ENCODE data around the gene DFFA. TPM values are rescaled to one million over a fixed set of nuclear protein-coding genes. Genes with fewer than 3 reads are reported as not detected.
"Not testable (repeated sequence)": the region's sequence is repeated elsewhere in the genome, so short reads cannot be mapped to it uniquely, and the experiment has no call there.

The DFFA gene
- total RNA-seq, 2 donors from 2014 or later = 26.4 to 27.1 TPM

DNA sequence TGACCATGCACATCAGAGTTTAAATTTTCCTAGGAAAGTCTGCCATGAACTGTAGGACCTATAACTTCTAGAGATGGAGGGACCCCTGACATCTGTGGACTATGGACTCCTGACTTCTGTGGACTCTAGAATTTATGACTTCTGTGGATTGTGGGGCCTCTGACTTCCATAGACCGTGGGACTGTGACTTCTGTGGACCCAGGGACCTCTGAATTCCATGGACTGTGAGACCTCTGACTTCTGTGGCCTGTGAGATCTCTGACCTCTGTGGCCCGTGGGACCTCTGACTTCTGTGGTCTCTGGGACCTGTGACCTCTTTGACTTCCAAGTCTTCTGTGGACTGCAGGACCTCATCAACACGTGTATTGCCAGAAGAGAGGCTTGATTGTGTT lies 39.2 kb upstream of the DFFA start:
- no peak for DNase-seq
- Mint-ChIP-seq H3K4me3 (peak overlapping the region; percentile 25 to 66), H3K36me3 (ENCODE audit: insufficient read depth in 2 of 2) (peaks cover 0 to 3% of the 10 kb centered on the region in 2 donors), H3K4me1 (ENCODE audit: low read depth) (peaks cover 85% of the 10 kb centered on the region), H3K27me3 (ENCODE audit: low read depth) (no peaks in the 10 kb centered on the region), H3K27ac (peak overlapping the region; percentile 83), H3K9me3 (no peaks in the 10 kb centered on the region)
- no peak for ATAC-seq (replicated peaks in 1 of 2)

DNA sequence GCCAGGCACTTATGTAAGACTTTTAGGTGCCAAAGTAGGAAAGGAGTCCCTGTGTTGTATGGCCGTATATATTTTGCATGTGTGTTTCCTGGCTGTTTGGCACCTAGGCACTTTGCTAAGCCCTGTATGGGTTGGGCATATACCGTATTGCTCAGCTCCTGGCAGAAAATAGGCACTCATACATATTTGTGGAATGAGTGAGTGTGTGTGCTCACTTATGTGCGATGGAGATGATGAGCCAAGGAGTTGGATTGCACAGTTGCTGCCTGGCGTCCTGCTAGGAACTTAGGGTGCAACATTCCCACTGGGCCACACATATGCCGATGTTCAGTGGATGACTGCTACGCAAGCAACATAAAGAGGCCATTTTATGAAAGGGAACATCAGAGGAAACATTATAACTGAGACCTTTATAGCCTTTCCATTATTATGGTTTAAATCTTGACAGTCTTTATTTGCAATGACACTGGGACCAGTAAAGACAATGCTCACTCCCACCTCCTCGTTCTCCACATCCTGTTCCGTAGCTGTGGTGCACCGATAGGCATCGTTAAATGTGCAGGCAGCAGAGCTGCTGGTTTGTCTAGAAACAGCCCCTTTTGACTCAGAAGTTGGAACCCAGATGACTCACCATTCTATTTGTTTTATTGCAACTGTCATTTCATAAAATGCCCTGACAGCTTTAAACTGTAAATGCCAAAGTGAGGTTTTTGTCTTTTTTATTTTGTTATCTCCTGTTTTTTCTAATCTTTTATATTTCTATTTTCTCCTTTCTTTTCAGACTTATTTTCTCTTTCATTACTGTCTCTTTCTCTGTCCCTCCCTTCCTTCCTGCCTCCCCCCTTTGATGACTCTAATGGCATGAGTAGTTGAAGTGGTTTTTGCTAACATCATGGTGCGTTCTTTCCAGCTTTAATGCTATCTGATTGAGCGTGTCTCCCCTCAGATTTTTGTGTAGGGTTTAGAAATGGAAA lies 38.5 kb upstream of the DFFA start:
- ATAC-seq (replicated peaks in 1 of 2) = peak; percentile 97 to 99
- Mint-ChIP-seq H3K4me3 (peak overlapping the region; percentile 25 to 66), H3K36me3 (ENCODE audit: insufficient read depth in 2 of 2) (peaks cover 0 to 3% of the 10 kb centered on the region in 2 donors), H3K9me3 (no peaks in the 10 kb centered on the region), H3K27me3 (ENCODE audit: low read depth) (no peaks in the 10 kb centered on the region), H3K27ac (peak overlapping the region; percentile 83), H3K4me1 (ENCODE audit: low read depth) (peaks cover 83% of the 10 kb centered on the region)
- DNase-seq = peak; percentile 79 to 90

DNA sequence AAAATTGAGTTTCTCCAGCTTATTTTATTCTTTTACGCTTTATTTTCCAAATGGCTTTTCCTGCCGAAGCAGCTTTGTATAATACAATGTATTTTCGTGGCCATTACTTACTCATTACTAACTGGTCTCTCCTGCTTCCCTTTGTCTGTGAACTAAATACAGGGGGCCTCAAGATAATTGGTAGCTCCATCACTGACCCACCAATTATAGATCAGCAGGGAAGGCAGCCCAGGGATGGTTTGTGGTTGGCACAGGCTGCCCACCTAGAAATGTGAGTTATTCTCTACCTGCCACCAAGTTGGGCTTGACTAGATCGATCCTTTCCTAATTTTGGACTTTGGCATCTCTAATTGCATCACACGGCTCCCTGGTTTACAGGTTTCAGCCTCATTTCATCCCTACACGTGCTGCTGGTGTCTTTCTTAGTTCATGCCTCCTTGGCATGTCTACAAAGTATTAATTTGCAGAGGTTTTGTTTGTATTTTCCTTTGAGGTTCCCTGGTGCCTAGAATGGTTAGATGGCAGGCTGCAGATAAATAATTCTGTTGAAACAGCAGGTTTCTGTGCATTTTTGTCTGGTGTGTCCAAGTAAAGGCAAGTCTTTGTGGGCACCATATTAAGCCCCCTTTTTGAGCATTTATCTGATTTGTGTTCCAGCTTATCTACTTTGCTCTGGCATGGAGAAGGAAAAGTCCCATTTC lies 37.6 kb upstream of the DFFA start:
- peaks cover 0 to 3% of the 10 kb centered on the region in 2 donors for H3K36me3 Mint-ChIP-seq (ENCODE audit: insufficient read depth in 2 of 2)
- no peaks in the 10 kb centered on the region for H3K27me3 Mint-ChIP-seq (ENCODE audit: low read depth)
- DNase-seq (no peak), ATAC-seq (replicated peaks in 1 of 2) (no peak)
- no peaks in the 10 kb centered on the region for H3K9me3 Mint-ChIP-seq
- H3K27ac Mint-ChIP-seq = peak overlapping the region; percentile 83
- peaks cover 78% of the 10 kb centered on the region for H3K4me1 Mint-ChIP-seq (ENCODE audit: low read depth)
- peak overlapping the region; percentile 25 to 66 for H3K4me3 Mint-ChIP-seq

DNA sequence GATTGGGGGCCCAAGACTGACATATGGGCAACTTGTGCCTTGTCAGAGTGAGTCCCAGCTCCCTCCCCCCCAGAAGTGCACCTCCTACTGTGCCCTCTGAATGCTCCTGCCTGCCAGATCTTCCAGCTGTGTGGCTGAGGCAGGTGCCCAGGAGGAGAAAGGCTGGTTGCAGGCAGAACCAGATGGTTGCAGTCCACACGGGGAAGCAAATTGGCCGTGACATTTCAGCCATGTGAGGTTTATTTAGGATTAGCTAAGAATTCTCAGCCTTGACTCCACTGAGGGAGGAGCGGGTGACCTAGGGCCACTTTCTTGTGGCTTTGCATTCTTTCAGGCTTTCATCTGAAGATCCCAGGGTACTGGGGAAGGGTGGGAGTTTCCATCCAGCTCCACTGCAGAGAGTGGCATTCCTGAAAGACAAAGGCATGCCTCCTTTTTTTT lies 36.2 kb upstream of the DFFA start:
- no peak for DNase-seq
- Mint-ChIP-seq H3K27me3 (ENCODE audit: low read depth) (no peaks in the 10 kb centered on the region), H3K4me1 (ENCODE audit: low read depth) (peaks cover 63% of the 10 kb centered on the region), H3K9me3 (no peaks in the 10 kb centered on the region), H3K27ac (no peak overlapping the region), H3K4me3 (no peak overlapping the region), H3K36me3 (ENCODE audit: insufficient read depth in 2 of 2) (peaks cover 0 to 3% of the 10 kb centered on the region in 2 donors)
- ATAC-seq (replicated peaks in 1 of 2) = no peak

DNA sequence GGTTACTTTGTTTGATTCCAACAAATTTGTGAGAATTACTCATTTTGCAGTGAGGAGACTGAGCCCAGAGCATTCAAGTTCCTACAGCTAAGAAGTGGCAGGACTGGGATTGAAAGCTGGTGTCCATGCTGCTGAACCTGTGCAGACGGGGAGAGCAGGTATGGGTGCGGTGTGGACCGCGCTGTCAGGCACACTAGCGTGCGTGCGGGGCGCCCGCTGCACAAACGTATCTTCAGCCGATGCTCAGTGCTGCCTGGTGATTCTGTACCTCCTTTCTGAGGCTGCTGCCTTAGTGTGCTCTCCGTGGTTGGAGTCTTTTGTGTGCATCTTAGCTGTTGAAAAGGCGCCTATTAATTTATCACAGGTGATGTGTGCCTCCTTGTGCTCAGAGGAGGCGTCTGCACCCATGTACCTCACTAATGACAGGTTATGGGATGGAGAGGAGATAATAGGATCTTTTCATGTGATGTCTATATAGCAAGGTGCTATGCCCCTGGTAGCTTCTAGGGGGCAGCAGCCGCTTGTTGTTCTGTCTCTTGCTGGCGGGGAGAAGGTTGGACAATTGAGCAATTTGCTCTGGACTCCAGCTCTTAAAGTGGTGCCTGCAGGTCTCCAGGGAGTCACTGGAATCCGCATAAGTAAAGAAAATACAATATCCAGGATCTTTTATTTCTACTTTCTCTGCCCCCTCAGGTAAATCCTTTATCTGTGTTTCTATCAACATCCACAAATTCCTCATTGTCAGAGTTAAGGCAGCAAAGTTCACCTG lies 35.0 kb upstream of the DFFA start:
- peaks cover 57% of the 10 kb centered on the region for H3K4me1 Mint-ChIP-seq (ENCODE audit: low read depth)
- no peaks in the 10 kb centered on the region for H3K27me3 Mint-ChIP-seq (ENCODE audit: low read depth)
- H3K36me3 Mint-ChIP-seq (ENCODE audit: insufficient read depth in 2 of 2) = peaks cover 0 to 1% of the 10 kb centered on the region in 2 donors
- no peaks in the 10 kb centered on the region for H3K9me3 Mint-ChIP-seq
- ATAC-seq (replicated peaks in 1 of 2) (peak; percentile 26 to 29), DNase-seq (peak; percentile 52 to 57)
- H3K4me3 Mint-ChIP-seq = no peak overlapping the region
- H3K27ac Mint-ChIP-seq = no peak overlapping the region

DNA sequence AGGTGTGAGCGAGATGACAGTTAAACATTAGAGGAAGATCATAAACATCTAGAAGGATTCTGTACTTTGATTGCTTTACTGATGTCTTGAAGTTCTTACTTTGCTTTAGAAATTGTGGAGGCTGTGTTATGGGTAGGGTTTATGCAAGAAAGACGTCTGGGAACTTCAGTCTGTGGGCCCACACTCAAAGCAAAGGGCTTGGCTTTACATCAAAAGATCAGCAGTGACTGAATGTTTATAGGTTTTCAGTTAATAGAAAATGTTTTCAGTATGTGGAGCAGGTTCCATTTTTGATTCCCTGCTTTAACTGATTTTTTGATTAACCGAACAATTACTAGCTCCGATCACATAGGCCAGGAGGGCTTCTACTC lies 34.3 kb upstream of the DFFA start:
- Mint-ChIP-seq H3K27ac (no peak overlapping the region), H3K4me1 (ENCODE audit: low read depth) (peaks cover 57% of the 10 kb centered on the region), H3K9me3 (no peaks in the 10 kb centered on the region), H3K4me3 (no peak overlapping the region), H3K36me3 (ENCODE audit: insufficient read depth in 2 of 2) (peaks cover 0 to 1% of the 10 kb centered on the region in 2 donors), H3K27me3 (ENCODE audit: low read depth) (no peaks in the 10 kb centered on the region)
- no peak for ATAC-seq (replicated peaks in 1 of 2)
- no peak for DNase-seq

DNA sequence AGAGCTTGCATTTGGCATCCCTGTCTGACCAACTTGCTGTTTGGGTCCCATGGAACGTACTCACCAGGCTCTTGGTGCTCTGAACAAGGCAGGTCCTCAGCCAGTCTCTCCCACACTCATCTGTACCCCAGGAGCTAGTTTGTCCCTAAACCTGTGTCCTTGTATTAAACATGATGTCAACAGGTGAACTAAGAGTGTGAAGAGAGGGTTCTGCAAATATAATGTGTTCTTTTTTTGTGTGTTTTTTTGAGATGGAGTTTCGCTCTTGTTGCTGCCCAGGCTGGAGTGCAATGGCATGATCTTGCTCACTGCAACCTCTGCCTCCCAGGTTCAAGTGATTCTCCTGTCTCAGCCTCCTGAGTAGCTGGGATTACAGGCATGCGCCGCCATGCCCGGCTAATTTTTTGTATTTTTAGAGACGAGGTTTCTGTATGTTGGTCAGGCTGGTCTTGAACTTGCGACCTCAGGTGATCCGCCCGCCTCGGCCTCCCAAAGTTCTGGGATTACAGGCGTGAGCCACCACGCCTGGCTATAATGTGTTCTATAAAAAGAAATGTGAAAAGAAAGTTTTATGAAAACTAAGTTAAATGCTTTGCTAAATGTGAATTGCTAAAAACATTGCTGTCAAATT lies 33.8 kb upstream of the DFFA start:
- H3K9me3 Mint-ChIP-seq; H3K27ac Mint-ChIP-seq; H3K27me3 Mint-ChIP-seq (ENCODE audit: low read depth); H3K36me3 Mint-ChIP-seq (ENCODE audit: insufficient read depth in 2 of 2); ATAC-seq (replicated peaks in 1 of 2); DNase-seq; H3K4me3 Mint-ChIP-seq: not testable (repeated sequence)
- H3K4me1 Mint-ChIP-seq (ENCODE audit: low read depth) = peaks cover 52% of the 10 kb centered on the region

DNA sequence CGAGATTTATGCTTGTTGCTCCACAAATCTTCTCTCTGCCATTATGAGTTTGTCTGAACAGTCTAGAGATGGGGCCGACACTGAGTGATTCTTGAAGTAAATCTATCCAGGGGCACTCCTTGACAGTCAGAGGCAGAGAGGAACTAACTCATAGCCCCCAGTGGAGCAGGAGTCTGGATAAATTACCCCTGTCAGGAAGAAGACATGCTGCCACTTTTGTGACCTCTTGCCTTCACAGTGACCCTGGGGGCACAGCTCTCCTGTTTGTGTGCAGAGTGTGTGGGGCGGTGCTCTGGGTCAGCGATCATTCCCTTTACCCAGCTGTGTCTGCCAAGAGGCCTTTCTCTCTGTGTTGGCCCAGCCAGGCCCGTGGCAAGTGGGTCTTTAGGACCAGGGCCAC lies 31.9 kb upstream of the DFFA start:
- no peaks in the 10 kb centered on the region for H3K36me3 Mint-ChIP-seq (ENCODE audit: insufficient read depth in 2 of 2)
- ATAC-seq (replicated peaks in 1 of 2) (no peak), DNase-seq (no peak)
- H3K4me1 Mint-ChIP-seq (ENCODE audit: low read depth) = peaks cover 41% of the 10 kb centered on the region
- H3K9me3 Mint-ChIP-seq = no peaks in the 10 kb centered on the region
- H3K27ac Mint-ChIP-seq = peak overlapping the region; percentile 48
- H3K27me3 Mint-ChIP-seq (ENCODE audit: low read depth) = no peaks in the 10 kb centered on the region
- H3K4me3 Mint-ChIP-seq = no peak overlapping the region

DNA sequence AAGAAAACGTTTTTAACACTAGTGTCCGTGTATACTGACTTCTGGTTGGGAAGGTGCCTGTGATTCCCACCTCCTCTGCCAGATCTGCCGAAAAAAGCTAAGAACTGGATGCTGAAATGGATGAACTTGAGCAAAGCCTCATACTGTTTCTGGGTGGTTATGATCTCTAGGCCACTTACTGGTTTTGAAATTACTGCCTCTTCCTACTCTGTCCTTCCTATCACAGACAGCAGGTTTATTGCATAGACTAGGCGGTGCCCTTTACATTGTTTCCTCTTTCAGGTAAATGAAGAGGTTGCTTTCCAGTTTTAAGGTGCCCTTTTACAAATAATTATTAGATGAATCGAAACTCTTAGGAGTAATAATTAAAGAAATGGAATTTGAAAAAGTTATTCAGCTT lies 29.9 kb upstream of the DFFA start:
- Mint-ChIP-seq H3K4me1 (ENCODE audit: low read depth) (peaks cover 50% of the 10 kb centered on the region), H3K27me3 (ENCODE audit: low read depth) (no peaks in the 10 kb centered on the region), H3K36me3 (ENCODE audit: insufficient read depth in 2 of 2) (no peaks in the 10 kb centered on the region), H3K27ac (no peak overlapping the region), H3K9me3 (no peaks in the 10 kb centered on the region), H3K4me3 (peak overlapping the region in 1 of 2 donors; percentile 26)
- DNase-seq (no peak), ATAC-seq (replicated peaks in 1 of 2) (peak; percentile 39 to 70)

DNA sequence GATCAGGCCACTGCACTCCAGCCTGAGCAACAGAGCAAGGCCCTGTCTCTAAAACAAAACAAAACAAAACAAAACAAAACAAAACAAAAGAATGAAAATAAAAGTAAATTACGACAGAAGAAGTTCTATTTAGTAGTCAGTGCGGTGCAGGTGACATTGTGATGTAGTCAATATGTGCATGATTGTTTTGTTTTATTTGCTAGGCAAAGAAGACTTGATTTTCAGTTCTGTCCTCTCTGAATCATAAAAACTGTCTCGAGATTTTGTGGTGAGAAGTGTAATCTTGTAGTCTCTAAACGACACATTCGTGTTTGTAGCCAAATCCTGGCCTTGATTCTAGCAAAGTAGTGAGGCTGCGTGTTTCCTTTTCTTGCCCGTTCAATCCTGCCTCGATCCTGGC lies 25.9 kb upstream of the DFFA start:
- Mint-ChIP-seq H3K4me3 (peak overlapping the region; percentile 46 to 60), H3K9me3 (no peaks in the 10 kb centered on the region), H3K27ac (peak overlapping the region; percentile 70)

DNA sequence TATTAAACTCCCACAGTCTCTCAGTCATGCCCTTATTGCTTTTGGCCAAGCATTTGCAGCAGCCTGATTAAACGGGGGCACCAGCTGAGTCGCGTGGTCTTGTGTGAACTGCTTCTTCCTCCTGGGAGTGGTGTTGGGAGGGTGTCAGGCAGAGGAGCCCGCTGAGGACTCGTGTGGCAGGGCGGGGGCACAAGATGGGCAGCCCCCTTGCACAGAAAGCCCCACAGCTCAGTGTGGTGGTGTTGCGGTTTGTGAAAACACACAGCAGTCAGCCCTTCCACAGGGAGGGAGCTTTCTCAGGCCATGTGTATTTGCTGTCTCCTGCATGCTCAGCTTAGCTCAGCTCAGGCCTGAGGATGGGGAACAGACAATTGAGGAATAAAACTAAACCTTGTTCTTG lies 24.8 kb upstream of the DFFA start:
- ATAC-seq (replicated peaks in 1 of 2) (no peak), DNase-seq (no peak)
- Mint-ChIP-seq H3K36me3 (ENCODE audit: insufficient read depth in 2 of 2) (peaks cover 2 to 3% of the 10 kb centered on the region in 2 donors), H3K4me3 (no peak overlapping the region), H3K9me3 (no peaks in the 10 kb centered on the region), H3K4me1 (ENCODE audit: low read depth) (peaks cover 70% of the 10 kb centered on the region), H3K27me3 (ENCODE audit: low read depth) (no peaks in the 10 kb centered on the region), H3K27ac (no peak overlapping the region)

More for the DNA sequence above, 25.9 kb upstream of the DFFA start:
- peaks cover 2 to 3% of the 10 kb centered on the region in 2 donors for H3K36me3 Mint-ChIP-seq (ENCODE audit: insufficient read depth in 2 of 2)
- H3K4me1 Mint-ChIP-seq (ENCODE audit: low read depth) = peaks cover 77% of the 10 kb centered on the region
- peak; percentile 31 to 41 for ATAC-seq (replicated peaks in 1 of 2)
- DNase-seq = peak in 1 of 2 donors; percentile 9
- H3K27me3 Mint-ChIP-seq (ENCODE audit: low read depth) = no peaks in the 10 kb centered on the region

DNA sequence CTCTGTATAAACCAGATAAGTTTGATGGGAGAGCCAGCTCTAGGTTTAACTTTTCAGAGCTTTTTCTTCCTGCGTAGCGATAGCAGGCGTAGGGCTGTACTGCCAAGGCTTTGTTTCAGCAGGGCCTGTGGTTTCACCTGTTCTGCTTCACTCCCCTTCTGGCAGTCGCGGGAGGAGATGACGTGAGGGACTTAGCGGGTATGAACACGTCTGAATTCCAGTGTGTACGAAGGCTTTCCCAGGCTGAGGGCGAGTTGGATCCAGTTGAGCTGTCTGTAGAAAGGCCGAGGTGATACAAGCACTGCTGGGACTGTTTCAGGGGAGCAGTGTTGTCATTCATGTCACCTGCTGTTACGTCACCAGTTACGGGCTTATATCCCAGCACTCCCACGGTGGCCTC lies 23.6 kb upstream of the DFFA start:
- H3K27me3 Mint-ChIP-seq (ENCODE audit: low read depth) = no peaks in the 10 kb centered on the region
- peak overlapping the region; percentile 88 for H3K27ac Mint-ChIP-seq
- H3K36me3 Mint-ChIP-seq (ENCODE audit: insufficient read depth in 2 of 2) = peaks cover 2 to 3% of the 10 kb centered on the region in 2 donors
- DNase-seq (peak in 1 of 2 donors; percentile 24), ATAC-seq (replicated peaks in 1 of 2) (no peak)
- H3K4me1 Mint-ChIP-seq (ENCODE audit: low read depth) = peaks cover 65% of the 10 kb centered on the region
- H3K4me3 Mint-ChIP-seq = peak overlapping the region; percentile 79 to 92
- H3K9me3 Mint-ChIP-seq = no peaks in the 10 kb centered on the region

Measured in activated T-cell treated with anti-CD3 and anti-CD28 coated beads, Interleukin-2, amount 50 U/mL, for 72 hours (primary cell).